Body of pancreas (tissue), 4 donors: ENCODE measurements around the gene PTPRM.

ENCODE experiments used
- POLR2A ChIP-seq, 3 donors: fragments of 450-650 bp; IDR thresholded peaks; one replicate each; pipeline ENCODE4 v1.6.1; 2016; ENCODE audit warnings: antibody characterized with exemption in 3 of 3, mild to moderate bottlenecking in 2 of 3
- TF ChIP-seq, protein P1 (sequence below), 7 experiments: fragments of 450-650 bp in 4 of 7; fragments of 200-600 bp in 3 of 7; sonication (generic) in 3 of 7; IDR thresholded peaks; one replicate each; pipeline ENCODE4 v1.5.1; 2016 to 2019; ENCODE audit warnings: antibody characterized with exemption in 7 of 7

DNA sequence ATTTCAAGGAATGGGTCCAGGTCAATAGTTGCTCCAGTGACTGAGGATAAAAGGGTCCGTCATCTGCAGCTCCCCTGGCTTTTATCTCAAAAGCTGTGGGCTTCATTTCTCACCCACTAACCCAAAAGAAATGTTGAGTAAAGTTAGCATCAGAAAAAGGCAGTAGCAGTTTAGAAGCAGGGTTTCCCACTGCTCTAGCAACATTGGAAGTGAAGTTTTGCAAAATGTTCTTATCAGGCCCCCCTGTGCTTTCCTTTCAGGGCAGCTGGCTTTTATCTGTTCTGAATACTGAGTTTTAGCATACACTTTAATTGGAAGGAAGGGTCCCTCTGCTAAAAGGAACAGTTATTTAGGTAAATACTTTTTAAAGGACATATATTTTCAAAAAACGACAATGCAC, 745.9 kb downstream of the PTPRM start:
- TF ChIP-seq, protein P1, sequence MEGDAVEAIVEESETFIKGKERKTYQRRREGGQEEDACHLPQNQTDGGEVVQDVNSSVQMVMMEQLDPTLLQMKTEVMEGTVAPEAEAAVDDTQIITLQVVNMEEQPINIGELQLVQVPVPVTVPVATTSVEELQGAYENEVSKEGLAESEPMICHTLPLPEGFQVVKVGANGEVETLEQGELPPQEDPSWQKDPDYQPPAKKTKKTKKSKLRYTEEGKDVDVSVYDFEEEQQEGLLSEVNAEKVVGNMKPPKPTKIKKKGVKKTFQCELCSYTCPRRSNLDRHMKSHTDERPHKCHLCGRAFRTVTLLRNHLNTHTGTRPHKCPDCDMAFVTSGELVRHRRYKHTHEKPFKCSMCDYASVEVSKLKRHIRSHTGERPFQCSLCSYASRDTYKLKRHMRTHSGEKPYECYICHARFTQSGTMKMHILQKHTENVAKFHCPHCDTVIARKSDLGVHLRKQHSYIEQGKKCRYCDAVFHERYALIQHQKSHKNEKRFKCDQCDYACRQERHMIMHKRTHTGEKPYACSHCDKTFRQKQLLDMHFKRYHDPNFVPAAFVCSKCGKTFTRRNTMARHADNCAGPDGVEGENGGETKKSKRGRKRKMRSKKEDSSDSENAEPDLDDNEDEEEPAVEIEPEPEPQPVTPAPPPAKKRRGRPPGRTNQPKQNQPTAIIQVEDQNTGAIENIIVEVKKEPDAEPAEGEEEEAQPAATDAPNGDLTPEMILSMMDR (IDR thresholded peaks at IDR 0.05), result no peak
- TF ChIP-seq POLR2A (IDR thresholded peaks at IDR 0.05), result no peak
